ENCODE measurements around the gene ATP1B1.
"Not testable (repeated sequence)": the region's sequence is repeated elsewhere in the genome, so short reads cannot be mapped to it uniquely, and the experiment has no call there.

- not testable (repeated sequence) for TF ChIP-seq CBX8 (IDR thresholded peaks at IDR 0.05; ENCODE audit: borderline replicate concordance, extremely low read depth, low read depth, low read length, poor library complexity, severe bottlenecking); CEBPB (tag; IDR thresholded peaks at IDR 0.05); CXXC5 (CRISPR knock-in tag; IDR thresholded peaks at IDR 0.05); CTCF (IDR thresholded peaks at IDR 0.05 in 2 of 3, conservative IDR thresholded peaks at IDR 0.05 in 1 of 3; ENCODE audit: insufficient read depth in 2 of 3, low read depth in 1 of 3, low read length in 3 of 3); TFE3 (CRISPR knock-in tag; IDR thresholded peaks at IDR 0.05); POLR2AphosphoS5 (IDR thresholded peaks at IDR 0.05; ENCODE audit: control insufficient read depth, insufficient read depth, low read depth, low read length); ZNF274 (IDR thresholded peaks at IDR 0.05; ENCODE audit: borderline replicate concordance, low read depth, low read length); RBM34 (IDR thresholded peaks at IDR 0.05; ENCODE audit: borderline replicate concordance, insufficient read depth, low read length); POLR2A (conservative IDR thresholded peaks at IDR 0.05); MYC (IDR thresholded peaks at IDR 0.05; ENCODE audit: low read depth, low read length); MYC (CRISPR knock-in tag; IDR thresholded peaks at IDR 0.05; ENCODE audit: borderline replicate concordance, low read depth); ELK3 (CRISPR knock-in tag; IDR thresholded peaks at IDR 0.05); EZH2 (IDR thresholded peaks at IDR 0.05; ENCODE audit: borderline replicate concordance, low read depth, low read length); MTF1 (CRISPR knock-in tag; IDR thresholded peaks at IDR 0.05; ENCODE audit: borderline replicate concordance)
Measured at GRCh38 chr1:169179431-169179830, 72.9 kb downstream of the ATP1B1 start.
